Measurements from ENCODE around the gene VAMP2.

The VAMP2 gene

DNA sequence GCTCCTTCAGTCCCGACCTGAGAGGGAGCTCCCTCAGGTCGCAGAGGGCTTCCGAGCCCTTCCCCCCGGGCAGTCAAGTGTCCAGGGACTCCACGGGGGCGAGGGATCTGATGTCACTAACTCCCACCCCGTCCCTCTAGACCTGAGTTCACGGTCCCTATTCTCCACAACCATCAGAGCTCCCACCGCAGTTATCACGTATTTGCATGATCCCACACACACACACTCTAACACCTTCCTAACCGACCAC is 6.8 kb downstream of the VAMP2 start:
- Mint-ChIP-seq H3K36me3 (ENCODE audit: insufficient read depth) (peaks cover 27% of the 10 kb centered on the region), H3K4me1 (ENCODE audit: low read depth in 2 of 2) (peaks cover 35 to 49% of the 10 kb centered on the region in 2 donors), H3K27me3 (no peaks in the 10 kb centered on the region), H3K9me3 (no peaks in the 10 kb centered on the region), H3K27ac (no peak overlapping the region), H3K4me3 (no peak overlapping the region)
- DNase-seq (no peak), ATAC-seq (replicated peaks) (no peak)

- Mint-ChIP-seq H3K36me3 (ENCODE audit: insufficient read depth) (peaks cover 22% of the 10 kb centered on the region), H3K27me3 (no peaks in the 10 kb centered on the region), H3K27ac (no peak overlapping the region), H3K4me3 (no peak overlapping the region), H3K4me1 (ENCODE audit: low read depth in 2 of 2) (peaks cover 33 to 48% of the 10 kb centered on the region in 2 donors), H3K9me3 (no peaks in the 10 kb centered on the region)
- DNase-seq (peak in 2 of 3 experiments; percentile 32 to 35), ATAC-seq (replicated peaks) (no peak)
Measured at GRCh38 chr17:8155231-8155995, 7.3 kb downstream of the VAMP2 start.

- no peak overlapping the region for H3K27ac Mint-ChIP-seq
- H3K4me1 Mint-ChIP-seq (ENCODE audit: low read depth in 2 of 2) = peaks cover 28 to 49% of the 10 kb centered on the region in 2 donors
- no peak for DNase-seq
- no peak for ATAC-seq (replicated peaks)
- H3K4me3 Mint-ChIP-seq = no peak overlapping the region
- no peaks in the 10 kb centered on the region for H3K9me3 Mint-ChIP-seq
- H3K27me3 Mint-ChIP-seq = no peaks in the 10 kb centered on the region
- H3K36me3 Mint-ChIP-seq (ENCODE audit: insufficient read depth) = peaks cover 18% of the 10 kb centered on the region
Measured at GRCh38 chr17:8154608-8155155, 8.1 kb downstream of the VAMP2 start.

DNA sequence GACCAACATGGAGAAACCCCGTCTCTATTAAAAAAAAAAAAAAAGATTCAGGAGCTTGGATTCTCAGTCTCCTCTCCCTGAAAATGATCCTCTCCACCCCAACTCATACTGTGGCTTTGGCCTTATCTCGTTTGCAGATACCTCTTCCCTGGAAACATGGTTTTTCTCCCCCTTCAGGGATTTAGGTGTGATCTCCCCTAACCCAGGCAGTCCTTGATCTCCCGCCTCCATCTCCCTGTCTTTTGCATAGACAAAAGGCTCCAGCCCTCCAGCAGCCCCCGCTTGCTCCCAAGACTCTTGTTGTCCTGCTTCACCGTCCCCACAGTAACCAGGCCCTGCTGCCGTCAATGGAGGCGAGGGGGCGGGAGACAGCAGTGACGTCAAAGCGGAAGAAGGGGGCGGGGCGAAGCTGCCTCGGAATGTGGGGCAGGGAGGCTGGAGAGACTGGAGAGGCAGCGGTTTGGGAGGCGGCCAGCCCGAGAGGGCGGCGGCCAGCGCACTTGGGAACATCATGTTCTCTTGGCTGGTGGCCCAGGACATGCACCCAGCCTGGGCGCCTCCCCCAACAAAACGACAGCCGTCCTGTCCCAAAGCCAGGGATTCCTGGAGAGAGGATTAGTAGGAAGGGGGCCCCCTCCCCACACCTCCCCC is 8.7 kb downstream of the VAMP2 start:
- Mint-ChIP-seq H3K27me3 (no peaks in the 10 kb centered on the region), H3K4me3 (no peak overlapping the region), H3K36me3 (ENCODE audit: insufficient read depth) (peaks cover 13% of the 10 kb centered on the region), H3K4me1 (ENCODE audit: low read depth in 2 of 2) (peaks cover 22 to 50% of the 10 kb centered on the region in 2 donors), H3K27ac (no peak overlapping the region), H3K9me3 (no peaks in the 10 kb centered on the region)
- peak; percentile 94 to 96 (median 95) for DNase-seq
- ATAC-seq (replicated peaks) = peak; percentile 8

DNA sequence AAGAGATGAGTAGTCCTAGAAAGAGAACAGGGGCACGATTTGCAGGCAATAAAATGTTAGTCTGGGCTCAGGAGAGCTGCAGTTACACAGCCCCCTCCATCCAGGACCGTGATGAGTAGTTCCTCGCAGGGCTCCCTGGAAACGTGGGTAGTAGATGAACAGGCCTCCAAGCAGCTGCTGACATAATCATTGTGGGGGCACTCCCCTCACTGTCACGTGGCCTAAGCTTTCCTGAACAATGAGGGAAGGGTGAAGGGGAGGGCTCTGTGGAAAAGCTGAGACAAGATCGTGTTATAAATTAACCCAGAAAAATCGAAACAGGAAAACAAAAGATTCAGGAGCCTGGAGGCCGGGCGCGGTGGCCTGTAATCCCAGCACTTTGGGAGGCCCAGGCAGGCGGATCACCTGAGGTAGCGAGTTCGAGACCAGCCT is 9.2 kb downstream of the VAMP2 start:
- no peaks in the 10 kb centered on the region for H3K27me3 Mint-ChIP-seq
- no peak overlapping the region for H3K27ac Mint-ChIP-seq
- H3K36me3 Mint-ChIP-seq (ENCODE audit: insufficient read depth) = peaks cover 8% of the 10 kb centered on the region
- ATAC-seq (replicated peaks) (no peak), DNase-seq (no peak)
- H3K9me3 Mint-ChIP-seq = no peaks in the 10 kb centered on the region
- peaks cover 18 to 47% of the 10 kb centered on the region in 2 donors for H3K4me1 Mint-ChIP-seq (ENCODE audit: low read depth in 2 of 2)
- no peak overlapping the region for H3K4me3 Mint-ChIP-seq

DNA sequence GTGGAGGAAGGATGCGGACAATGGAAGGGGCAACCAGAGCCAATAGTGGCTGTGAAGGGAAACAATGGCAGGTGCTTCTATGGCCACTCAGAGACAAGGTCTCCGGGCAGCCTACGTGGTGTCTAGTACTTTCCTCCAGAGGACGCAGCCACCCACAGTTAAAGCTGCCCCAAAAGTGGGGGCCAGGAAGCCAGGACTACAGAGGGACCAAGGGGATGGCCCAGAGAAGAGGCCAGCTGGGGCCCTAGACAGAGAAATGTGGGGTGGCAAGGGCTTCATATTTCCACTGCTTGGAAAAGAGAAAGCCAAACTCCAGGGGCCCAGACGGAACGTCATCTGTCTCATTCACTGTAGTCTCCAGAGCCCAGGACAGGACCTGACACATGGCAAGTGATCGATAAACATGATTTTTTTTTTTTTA is 9.7 kb downstream of the VAMP2 start:
- H3K27me3 Mint-ChIP-seq = no peaks in the 10 kb centered on the region
- H3K27ac Mint-ChIP-seq = no peak overlapping the region
- no peak overlapping the region for H3K4me3 Mint-ChIP-seq

DNA sequence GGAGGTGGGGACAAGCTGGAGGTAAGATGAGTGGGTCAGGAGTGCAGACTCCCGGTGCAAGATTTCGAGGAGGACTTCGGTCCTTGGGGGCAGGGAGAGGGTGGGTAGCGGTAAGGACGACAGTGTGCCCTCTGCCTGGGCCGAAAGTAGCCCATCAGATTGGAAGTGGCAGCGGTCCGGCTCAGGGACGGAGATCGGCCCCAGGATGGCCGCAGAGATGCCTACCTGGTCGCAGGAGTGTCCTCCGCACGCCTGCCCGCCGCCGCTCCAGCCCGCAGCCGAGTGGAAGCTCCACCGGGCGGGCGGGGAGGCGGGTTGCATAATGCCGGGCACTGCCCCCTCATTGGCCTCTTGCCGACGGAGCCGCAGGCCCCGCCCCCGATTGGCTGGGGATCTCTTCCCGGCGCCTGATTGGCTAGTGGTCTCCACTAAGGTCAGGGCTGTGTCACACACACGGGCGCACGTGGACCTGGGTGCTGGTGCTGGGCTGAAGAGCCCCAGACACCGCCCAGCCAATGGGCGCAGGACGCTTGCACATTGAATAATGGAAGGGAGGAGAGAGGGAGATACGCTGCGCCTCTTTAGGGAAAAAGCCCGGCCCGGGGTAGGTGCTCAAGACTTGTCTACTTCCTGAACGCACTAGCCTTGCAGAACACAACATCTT is 10.5 kb downstream of the VAMP2 start, which contains the start of gene PER1:
Gene PER1, minus strand, starts transcription at position 293 of the 664 bp plus-strand sequence. CDS start 1,698 bp downstream, outside the sequence.
- Mint-ChIP-seq H3K27ac (no peak within 1 kb of the TSS), H3K36me3 (ENCODE audit: insufficient read depth) (no peaks in the 10 kb centered on the region), H3K4me3 (no peak within 1 kb of the TSS), H3K27me3 (no peaks in the 10 kb centered on the region), H3K4me1 (ENCODE audit: low read depth in 2 of 2) (peaks cover 14 to 49% of the 10 kb centered on the region in 2 donors), H3K9me3 (no peaks in the 10 kb centered on the region)
- peak; percentile 16 for ATAC-seq (replicated peaks)
- DNase-seq = peak; percentile 72 to 88 (median 86)

More for the DNA sequence above, 9.7 kb downstream of the VAMP2 start:
- peak in 1 of 3 experiments; percentile 10 for DNase-seq
- Mint-ChIP-seq H3K4me1 (ENCODE audit: low read depth in 2 of 2) (peaks cover 14 to 45% of the 10 kb centered on the region in 2 donors), H3K9me3 (no peaks in the 10 kb centered on the region), H3K36me3 (ENCODE audit: insufficient read depth) (peaks cover 3% of the 10 kb centered on the region)
- no peak for ATAC-seq (replicated peaks)

- Mint-ChIP-seq H3K4me1 (ENCODE audit: low read depth in 2 of 2) (peaks cover 17 to 53% of the 10 kb centered on the region in 2 donors), H3K36me3 (ENCODE audit: insufficient read depth) (no peaks in the 10 kb centered on the region), H3K4me3 (no peak overlapping the region), H3K9me3 (no peaks in the 10 kb centered on the region), H3K27ac (no peak overlapping the region), H3K27me3 (no peaks in the 10 kb centered on the region)
- ATAC-seq (replicated peaks) (no peak), DNase-seq (peak in 2 of 3 experiments; percentile 39 to 60)
Measured at GRCh38 chr17:8151641-8152111, 11.1 kb downstream of the VAMP2 start.

- DNase-seq = peak; percentile 90 to 93 (median 92)
- Mint-ChIP-seq H3K27me3 (no peaks in the 10 kb centered on the region), H3K36me3 (ENCODE audit: insufficient read depth) (no peaks in the 10 kb centered on the region), H3K4me1 (ENCODE audit: low read depth in 2 of 2) (peaks cover 19 to 54% of the 10 kb centered on the region in 2 donors), H3K27ac (no peak overlapping the region), H3K4me3 (no peak overlapping the region), H3K9me3 (no peaks in the 10 kb centered on the region)
- ATAC-seq (replicated peaks) = peak; percentile 49
Measured at GRCh38 chr17:8151120-8151640, 11.6 kb downstream of the VAMP2 start.

GRCh38 chr17:8150194-8151119 is 12.3 kb downstream of the VAMP2 start:
- no peak for ATAC-seq (replicated peaks)
- Mint-ChIP-seq H3K4me3 (no peak overlapping the region), H3K27me3 (no peaks in the 10 kb centered on the region), H3K4me1 (ENCODE audit: low read depth in 2 of 2) (peaks cover 19 to 57% of the 10 kb centered on the region in 2 donors), H3K36me3 (ENCODE audit: insufficient read depth) (no peaks in the 10 kb centered on the region), H3K27ac (no peak overlapping the region), H3K9me3 (no peaks in the 10 kb centered on the region)
- DNase-seq = peak in 1 of 3 experiments; percentile 12

DNA sequence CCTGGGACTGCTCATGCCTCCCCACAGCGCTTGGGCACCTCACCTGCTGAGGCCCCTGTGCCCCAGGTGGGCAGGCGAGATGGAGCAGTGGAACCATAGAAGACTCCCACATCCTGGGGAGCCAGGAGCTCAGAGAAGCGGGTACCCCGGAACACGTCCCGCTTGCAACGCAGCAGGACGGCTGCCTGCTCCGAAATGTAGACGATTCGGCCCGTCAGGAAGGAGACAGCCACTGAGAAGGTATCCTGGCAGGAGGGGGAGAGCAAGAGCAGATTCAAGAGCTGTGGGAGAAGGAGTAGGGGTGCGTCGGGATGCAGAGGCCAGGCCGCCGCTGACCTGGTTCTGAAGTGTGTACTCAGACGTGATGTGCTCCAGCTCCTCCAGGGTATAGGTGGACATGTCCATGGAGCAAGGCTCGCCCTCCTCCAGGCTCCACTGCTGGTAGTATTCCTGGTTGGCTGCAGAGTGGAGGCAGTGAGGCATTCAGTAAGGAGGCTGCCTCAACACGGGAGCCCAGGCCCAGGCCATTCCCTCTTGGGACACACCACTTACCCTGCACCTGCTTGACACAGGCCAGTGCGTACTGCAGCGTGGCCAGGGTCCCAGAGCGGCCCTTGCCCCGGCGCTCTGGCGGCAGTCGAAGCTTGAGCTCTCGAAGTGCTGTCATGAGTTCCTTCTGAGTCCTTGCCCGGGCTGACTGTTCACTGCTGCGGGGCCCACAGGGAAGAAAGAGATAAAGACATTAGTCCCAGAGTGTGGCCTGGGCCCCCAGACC is 13.1 kb downstream of the VAMP2 start:
- no peak for DNase-seq
- no peak overlapping the region for H3K4me3 Mint-ChIP-seq
- H3K4me1 Mint-ChIP-seq (ENCODE audit: low read depth in 2 of 2) = peaks cover 19 to 57% of the 10 kb centered on the region in 2 donors
- no peak overlapping the region for H3K27ac Mint-ChIP-seq
- no peak for ATAC-seq (replicated peaks)
- no peaks in the 10 kb centered on the region for H3K36me3 Mint-ChIP-seq (ENCODE audit: insufficient read depth)
- H3K27me3 Mint-ChIP-seq = no peaks in the 10 kb centered on the region
- no peaks in the 10 kb centered on the region for H3K9me3 Mint-ChIP-seq

DNA sequence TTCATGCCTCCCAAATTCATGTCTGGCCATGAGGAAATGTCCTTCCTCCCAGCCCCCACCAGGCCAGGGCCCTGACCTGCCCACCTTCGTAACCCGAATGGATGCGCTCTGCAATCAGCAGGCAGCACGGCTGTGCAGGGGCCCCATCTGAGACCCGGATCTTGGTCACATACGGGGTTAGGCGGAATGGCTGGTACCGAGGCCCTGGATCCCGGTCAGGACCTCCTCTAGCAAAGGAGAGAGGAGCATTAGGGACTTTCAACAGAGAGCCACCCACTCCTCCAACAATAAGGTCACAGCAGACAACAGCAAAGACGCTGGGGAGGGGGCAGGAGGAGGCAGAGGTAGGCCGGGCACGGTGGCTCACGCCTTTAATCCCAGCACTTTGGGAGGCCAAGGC is 14.2 kb downstream of the VAMP2 start:
- DNase-seq (peak in 1 of 3 experiments; percentile 8), ATAC-seq (replicated peaks) (no peak)
- Mint-ChIP-seq H3K36me3 (ENCODE audit: insufficient read depth) (no peaks in the 10 kb centered on the region), H3K4me3 (peak overlapping the region in 1 of 2 donors; percentile 58), H3K27me3 (no peaks in the 10 kb centered on the region), H3K9me3 (no peaks in the 10 kb centered on the region), H3K4me1 (ENCODE audit: low read depth in 2 of 2) (peaks cover 19 to 59% of the 10 kb centered on the region in 2 donors), H3K27ac (no peak overlapping the region)

All from effector memory CD8-positive, alpha-beta T cell (primary cell).